Astrocyte (in vitro differentiated cells and primary cell): Measurements from ENCODE around the gene NCOA3.

Experiments used
- CTCF ChIP-seq: IDR thresholded peaks from 2 replicates; pipeline ENCODE4 v1.5.1; 2011; ENCODE audit warnings: low read depth, mild to moderate bottlenecking, inconsistent platforms, low read length, moderate library complexity; ENCODE audit not compliant: insufficient read depth
- EZH2 ChIP-seq: IDR thresholded peaks from 2 replicates; pipeline ENCODE4 v1.6.1; 2012; ENCODE audit warnings: mild to moderate bottlenecking, low read length, inconsistent platforms; ENCODE audit not compliant: insufficient read depth

DNA sequence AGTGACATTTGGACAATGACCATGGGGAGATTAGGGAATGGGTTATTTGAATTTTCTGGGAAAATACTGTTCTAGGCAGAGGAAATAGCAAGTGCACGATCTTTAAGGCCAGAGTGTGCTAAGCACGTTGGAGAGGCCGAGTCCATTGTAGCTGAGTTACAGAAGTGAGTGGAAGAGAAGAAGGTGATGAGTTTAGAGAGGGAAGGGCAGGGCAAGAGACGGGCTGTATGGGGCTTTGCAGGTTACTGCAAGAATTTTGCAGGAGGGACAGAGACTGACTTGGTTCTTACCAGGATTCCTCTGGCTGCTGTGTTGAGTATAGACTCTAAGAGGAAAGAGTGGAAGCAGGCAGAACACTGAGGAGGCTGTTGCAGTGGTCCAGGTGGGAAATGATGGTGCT is 1.1 kb upstream of the NCOA3 start:
- TF ChIP-seq CTCF, result no peak
- TF ChIP-seq EZH2, result no peak
